ENCODE measurements around the gene TSFM.
"Not testable (repeated sequence)": the region's sequence is repeated elsewhere in the genome, so short reads cannot be mapped to it uniquely, and the experiment has no call there.

TSFM gene

DNA sequence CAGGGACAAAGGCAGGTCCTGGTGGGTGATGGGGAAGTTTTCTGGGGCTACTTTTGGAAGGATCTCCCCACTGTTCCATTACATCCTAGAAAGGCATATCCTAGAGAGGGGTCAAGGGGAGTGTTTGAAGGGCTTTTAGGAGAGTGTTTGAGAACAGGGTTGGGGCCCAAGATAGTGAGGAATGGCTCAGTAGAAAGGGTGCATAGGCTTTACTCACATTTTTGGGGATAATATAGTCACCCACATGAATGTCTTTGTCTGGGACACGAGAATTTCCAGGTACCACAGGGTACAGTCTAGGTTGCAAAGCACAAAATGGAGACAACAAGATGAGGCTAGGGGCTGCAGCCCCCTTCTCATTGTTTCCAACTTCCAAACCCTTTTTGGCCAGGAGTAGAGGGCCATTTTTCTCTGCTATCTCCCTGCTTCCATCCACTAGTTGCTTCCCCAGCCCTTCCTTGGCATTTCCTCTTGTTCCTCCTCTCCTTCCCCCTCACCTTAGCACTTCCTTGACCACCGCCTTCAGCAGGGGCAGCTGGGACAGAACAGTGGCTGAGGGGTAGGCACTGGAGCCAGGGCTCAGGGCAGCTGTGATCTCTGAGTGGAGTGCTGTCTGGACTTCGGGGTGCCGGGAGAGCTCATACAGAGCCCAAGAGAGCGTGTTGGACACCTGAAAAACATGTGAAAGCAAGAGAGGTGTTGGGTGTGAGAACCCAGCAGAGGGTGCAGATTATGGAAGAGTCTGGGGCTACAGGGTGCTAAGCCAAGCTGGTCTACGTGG is 18.5 kb upstream of the TSFM start:
- DNase-seq (ENCODE audit: low spot score) = no peak

- no peak for DNase-seq (ENCODE audit: low spot score)
Observed at GRCh38 chr12:57764662-57765002, 18.0 kb upstream of the TSFM start.

DNA sequence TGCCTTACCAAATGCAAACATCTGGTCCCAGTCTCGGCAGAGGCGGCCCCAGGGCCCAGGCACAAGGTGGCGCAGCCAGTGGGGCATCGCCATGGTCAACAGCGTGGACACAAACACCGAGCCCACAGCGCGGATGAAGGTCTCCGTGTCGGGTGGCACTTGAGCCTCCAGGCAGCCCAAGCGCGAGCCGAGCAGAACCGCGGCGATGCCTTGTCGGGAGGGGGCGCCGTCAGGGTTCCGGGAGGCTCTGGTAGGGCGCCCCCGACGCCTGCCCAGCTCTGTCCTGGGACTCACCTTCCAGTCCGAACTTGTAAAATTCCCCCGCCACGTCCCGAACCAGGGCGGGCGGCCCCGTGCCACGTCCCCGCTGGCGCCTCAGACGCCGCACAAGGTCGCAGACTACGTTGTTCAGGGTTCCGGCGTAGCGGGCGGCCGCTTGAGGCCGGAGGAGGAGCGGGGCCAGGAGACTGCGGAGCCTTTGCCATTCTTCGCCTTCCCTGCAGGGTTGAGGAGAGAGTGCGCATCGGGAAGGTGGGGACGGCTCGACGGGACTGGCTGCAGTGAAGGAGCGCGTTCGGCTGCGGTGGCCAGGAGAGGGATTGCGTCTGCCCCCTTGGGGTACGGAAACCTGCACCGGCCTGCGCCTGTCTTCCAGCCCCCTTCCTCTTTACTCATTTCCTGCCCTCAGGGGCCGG is 17.4 kb upstream of the TSFM start:
- DNase-seq (ENCODE audit: low spot score) = peak; percentile 40

GRCh38 chr12:57765698-57766463 is 16.7 kb upstream of the TSFM start:
- DNase-seq (ENCODE audit: low spot score) = no peak

DNA sequence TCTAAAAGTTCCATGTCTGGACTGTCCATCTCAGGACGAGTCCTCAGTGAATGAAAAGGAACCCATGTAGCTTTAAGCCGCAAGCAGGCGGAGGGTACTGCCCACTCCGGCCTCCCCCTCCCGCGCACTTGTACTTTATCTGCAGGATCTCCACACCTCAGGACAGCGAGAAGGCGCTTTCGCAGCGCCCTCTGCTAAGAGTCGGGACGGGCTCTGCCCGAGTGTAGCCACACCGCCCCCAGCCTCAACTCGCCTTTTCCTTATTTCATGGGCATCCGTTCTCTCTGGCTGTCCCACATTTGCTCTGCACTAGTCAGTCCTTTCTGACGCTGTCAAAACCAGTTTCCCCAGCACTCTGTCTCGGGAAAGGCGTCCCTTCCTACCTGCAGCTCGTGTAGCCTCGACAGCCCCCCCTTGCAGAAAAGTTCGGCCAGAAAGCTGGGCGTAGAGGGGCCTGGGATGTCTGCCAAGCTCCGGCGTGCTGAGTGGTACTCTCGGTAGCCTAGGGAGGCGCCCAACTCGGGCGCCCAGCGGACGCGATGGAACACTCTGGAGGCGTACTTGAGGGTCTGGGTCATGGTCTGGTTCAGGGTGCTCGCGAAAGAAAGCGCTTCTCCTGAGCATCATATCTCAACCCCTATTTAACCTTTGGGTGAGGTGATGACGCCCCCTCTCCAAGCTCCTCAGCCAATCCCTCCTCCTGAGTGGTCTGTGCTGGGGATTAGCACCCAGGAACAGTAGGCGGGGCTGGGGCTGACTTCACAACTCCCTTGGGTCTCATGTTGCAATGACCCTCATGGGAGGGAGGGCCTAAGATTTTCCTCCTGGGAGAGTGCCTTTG is 15.9 kb upstream of the TSFM start, which contains the start of gene CYP27B1:
TSS of gene CYP27B1 (minus strand) at position 615 of the 841 bp plus-strand sequence. CDS start at position 578, 37 bp downstream.
- DNase-seq (ENCODE audit: low spot score) = no peak

GRCh38 chr12:57767305-57767698 is 15.3 kb upstream of the TSFM start:
- DNase-seq (ENCODE audit: low spot score) = no peak

GRCh38 chr12:57767876-57768275 is 14.7 kb upstream of the TSFM start:
- no peak for DNase-seq (ENCODE audit: low spot score)

GRCh38 chr12:57769594-57769993 is 13.0 kb upstream of the TSFM start:
- no peak for DNase-seq (ENCODE audit: low spot score)

- no peak for DNase-seq (ENCODE audit: low spot score)
Observed at GRCh38 chr12:57770734-57771133, 11.9 kb upstream of the TSFM start.

GRCh38 chr12:57771236-57771872 is 11.2 kb upstream of the TSFM start:
- peak; percentile 75 for DNase-seq (ENCODE audit: low spot score)

GRCh38 chr12:57771873-57772428 is 10.6 kb upstream of the TSFM start, which contains the start of gene METTL1:
Gene METTL1, minus strand, starts transcription at chr12:57772105. Its CDS starts 22 bp downstream, at chr12:57772083.
- peak; percentile 90 for DNase-seq (ENCODE audit: low spot score)

DNA sequence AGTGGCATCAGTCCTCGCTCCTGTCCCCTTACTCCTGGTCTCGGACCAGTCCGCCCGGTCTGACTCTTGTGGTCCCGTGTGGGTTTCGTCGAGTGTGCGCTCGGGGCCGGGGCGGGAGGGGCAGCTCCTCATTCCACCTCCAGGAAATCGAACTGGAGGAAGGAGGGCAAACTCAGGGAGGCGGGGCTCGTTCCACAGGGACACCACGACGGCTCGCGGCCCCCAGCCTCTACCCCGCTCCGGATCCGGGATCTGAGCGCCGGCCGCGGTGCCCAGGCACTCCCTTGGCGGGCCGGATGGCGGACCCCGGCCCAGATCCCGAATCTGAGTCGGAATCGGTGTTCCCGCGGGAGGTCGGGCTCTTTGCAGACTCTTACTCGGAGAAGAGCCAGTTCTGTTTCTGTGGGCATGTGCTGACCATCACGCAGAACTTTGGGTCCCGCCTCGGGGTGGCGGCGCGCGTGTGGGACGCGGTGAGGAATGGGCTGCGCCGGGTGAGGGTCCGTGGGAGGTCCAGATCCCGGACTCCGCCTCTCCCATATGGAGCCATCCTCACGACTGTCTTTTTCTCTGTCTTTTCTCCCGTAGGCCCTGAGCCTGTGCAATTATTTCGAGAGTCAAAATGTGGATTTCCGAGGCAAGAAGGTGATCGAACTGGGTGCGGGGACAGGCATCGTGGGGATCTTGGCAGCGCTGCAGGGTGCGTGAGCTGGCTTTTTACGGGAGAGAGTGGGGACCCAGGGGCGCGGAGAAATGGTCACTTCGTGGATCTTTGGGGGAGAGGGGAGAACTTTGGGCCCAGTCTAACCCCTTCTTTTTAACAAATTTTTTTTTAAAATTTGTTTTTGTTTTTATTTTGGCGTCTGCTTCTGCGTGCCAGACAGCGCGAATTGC is 9.9 kb upstream of the TSFM start, which contains the start of gene EEF1AKMT3:
TSS of gene EEF1AKMT3 (plus strand) at position 186 of the 894 bp plus-strand sequence. CDS start at position 297, 111 bp downstream.
- no peak for DNase-seq (ENCODE audit: low spot score)

DNA sequence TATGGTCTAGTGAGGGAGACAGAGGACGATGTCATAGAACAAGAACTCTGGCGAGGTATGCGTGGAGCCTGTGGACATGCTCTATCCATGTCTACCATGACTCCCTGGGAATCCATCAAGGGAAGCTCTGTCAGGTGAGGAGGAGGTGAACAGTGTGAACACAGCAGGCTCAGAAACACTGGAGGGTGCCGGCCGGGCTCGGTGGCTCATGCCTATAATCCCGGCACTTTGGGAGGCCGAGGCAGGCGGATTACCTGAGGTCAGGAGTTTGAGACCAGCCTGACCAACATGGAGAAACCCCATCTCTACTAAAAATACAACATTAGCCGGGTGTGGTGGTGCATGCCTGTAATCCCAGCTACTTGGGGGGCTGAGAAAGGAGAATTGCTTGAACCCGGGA is 8.0 kb upstream of the TSFM start:
- not testable (repeated sequence) for DNase-seq (ENCODE audit: low spot score)

- no peak for DNase-seq (ENCODE audit: low spot score)
Observed at GRCh38 chr12:57775044-57775443, 7.5 kb upstream of the TSFM start.

DNA sequence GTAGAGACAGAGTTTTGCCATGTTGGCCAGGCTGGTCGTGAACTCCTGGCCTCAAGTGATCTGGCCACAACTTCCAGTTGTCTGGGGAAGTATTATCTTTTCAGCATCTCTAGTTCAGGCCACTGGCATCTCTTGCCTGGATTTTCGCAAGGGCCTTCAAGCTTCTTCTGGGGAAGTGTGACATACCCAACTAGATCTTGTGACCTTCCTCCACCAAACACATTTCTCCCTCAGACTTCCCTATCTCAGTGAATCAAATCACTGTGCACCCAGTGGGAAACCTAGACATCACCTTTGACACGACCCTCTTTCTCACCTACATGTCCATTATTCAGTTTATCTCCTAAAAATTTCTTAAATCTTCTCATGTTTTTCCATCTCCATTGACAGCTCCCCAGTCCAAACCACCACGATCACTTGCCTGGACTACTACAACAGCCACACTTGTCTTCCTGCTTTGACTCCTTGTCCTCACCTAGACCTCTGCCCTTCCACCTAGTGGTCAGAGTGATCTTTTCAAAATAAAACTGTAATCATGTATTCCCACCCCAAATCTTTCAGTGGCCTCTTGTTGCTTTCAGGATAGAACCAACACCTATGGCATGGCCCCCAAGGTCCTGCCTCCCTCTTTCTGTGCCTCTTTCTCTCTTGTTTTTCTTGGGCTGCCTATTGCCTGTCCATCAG is 6.9 kb upstream of the TSFM start:
- no peak for DNase-seq (ENCODE audit: low spot score)

GRCh38 chr12:57776247-57776587 is 6.4 kb upstream of the TSFM start:
- no peak for DNase-seq (ENCODE audit: low spot score)

DNA sequence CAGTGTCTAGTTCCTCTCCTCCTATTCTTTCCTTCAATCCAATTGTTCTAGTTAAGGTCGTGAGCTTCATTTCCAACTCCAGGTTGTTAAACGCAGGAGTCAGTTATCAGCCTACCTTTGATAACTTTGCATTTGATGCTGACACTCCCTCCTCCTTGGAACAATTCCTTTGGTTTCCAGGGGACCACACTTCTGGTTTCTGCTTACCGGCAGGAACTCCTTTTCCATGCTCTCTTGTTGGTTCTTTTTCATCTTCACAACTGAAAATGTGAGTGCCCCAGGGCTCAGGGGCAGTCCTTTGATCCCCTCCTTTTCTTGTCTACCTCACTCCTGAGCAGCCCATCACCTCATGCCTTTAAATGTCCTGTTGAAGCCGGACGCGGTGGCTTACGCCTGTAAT is 5.2 kb upstream of the TSFM start:
- DNase-seq (ENCODE audit: low spot score) = no peak

DNA sequence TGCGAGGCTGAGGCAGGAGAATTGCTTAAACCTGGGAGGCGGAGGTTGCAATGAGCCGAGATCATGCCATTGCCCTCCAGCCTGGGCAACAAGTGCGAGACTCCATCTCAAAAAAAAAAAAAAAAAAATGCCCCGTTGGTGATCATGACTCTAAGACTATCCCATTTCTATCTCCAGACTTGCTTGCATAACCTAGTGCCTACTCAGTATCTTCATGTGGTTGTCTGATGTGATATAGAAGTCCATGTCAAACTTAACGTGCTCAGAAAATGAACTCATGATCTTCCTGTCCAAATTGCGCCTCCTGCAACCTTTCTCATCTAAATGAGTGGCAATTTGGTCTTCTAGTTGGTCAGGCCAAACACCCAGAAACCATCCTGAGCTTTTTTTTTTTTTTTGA is 4.7 kb upstream of the TSFM start:
- DNase-seq (ENCODE audit: low spot score) = no peak

GRCh38 chr12:57779736-57780135 is 2.9 kb upstream of the TSFM start:
- DNase-seq (ENCODE audit: low spot score) = no peak
